GM10266 (cell line): ENCODE measurements around the gene ERN1.

Experiments used
- DNase-seq: peaks from one replicate; pipeline ENCODE4 v3.0.0; 2012; ENCODE audit errors: extremely low spot score
- TF ChIP-seq, protein P1 (sequence below): IDR thresholded peaks from 2 replicates; pipeline ENCODE4 v1.5.1; 2012; ENCODE audit warnings: mild to moderate bottlenecking, low read depth; ENCODE audit not compliant: control insufficient read depth, insufficient read depth; ENCODE audit errors: missing control alignments

The ERN1 gene

DNA sequence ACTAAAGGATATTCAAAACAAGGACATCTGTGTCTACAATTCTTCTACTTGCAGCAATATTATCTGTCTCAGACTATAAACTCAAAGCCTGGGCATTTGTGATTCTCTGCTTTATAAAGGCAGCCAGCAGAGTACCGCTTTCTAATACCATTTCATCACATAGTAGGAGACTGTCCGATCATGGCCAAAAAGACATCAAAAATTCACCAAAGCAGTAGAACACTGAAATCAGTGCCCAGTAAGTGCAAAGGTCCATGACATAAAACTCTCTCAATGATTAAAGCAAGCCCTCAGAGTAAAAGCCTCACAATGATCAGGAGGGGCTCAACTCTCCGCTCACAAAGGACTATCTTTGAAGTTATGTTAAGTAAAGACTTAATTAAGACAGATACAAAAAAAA lies 23.0 kb downstream of the ERN1 start:
- no peak for DNase-seq
- TF ChIP-seq, protein P1, sequence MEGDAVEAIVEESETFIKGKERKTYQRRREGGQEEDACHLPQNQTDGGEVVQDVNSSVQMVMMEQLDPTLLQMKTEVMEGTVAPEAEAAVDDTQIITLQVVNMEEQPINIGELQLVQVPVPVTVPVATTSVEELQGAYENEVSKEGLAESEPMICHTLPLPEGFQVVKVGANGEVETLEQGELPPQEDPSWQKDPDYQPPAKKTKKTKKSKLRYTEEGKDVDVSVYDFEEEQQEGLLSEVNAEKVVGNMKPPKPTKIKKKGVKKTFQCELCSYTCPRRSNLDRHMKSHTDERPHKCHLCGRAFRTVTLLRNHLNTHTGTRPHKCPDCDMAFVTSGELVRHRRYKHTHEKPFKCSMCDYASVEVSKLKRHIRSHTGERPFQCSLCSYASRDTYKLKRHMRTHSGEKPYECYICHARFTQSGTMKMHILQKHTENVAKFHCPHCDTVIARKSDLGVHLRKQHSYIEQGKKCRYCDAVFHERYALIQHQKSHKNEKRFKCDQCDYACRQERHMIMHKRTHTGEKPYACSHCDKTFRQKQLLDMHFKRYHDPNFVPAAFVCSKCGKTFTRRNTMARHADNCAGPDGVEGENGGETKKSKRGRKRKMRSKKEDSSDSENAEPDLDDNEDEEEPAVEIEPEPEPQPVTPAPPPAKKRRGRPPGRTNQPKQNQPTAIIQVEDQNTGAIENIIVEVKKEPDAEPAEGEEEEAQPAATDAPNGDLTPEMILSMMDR = no peak

DNA sequence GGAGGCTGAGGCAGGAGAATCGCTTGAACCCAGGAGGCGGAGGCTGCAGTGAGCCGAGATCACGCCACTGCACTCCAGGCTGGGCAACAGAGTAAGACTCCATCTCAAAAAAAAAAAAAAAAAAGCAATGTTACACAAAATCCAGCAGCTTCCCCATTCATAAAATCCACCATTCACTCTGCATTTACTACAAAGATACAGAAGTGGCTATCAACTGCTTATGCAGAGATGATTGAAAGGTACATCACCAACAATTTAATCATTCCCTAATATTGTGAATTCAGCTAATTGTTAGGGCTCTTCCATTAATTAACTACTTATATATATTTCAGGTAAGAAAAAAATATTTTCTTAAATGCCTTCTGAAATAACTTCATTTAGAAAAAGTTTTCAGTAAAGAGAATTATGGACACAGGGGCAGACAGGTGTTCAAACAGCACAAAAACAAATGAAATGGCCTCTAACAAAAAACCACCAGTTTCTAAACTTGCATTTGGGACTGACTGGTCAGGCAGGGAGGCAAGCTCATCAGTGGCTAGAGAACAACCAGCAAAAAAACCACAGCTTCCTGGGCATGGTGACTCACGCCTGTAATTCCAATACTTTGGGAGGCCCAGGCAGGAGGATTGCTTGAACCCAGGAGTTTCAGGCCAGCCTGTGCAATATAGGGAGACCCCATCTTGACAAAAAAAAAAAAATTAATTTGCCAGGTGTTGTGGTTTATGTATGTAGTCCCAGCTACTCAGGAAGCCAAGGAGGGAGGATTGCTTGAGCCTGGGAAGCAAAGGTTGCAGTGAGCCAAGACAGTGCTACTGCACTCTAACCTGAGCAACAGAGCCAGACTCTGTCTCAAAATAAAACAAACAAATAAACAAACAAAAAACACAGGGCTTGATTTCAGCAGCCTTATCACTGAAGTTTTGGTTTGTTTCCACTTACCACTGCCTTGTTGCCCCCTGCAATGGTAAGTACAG lies 26.3 kb downstream of the ERN1 start:
- no peak for DNase-seq
- TF ChIP-seq, protein P1 = no peak

DNA sequence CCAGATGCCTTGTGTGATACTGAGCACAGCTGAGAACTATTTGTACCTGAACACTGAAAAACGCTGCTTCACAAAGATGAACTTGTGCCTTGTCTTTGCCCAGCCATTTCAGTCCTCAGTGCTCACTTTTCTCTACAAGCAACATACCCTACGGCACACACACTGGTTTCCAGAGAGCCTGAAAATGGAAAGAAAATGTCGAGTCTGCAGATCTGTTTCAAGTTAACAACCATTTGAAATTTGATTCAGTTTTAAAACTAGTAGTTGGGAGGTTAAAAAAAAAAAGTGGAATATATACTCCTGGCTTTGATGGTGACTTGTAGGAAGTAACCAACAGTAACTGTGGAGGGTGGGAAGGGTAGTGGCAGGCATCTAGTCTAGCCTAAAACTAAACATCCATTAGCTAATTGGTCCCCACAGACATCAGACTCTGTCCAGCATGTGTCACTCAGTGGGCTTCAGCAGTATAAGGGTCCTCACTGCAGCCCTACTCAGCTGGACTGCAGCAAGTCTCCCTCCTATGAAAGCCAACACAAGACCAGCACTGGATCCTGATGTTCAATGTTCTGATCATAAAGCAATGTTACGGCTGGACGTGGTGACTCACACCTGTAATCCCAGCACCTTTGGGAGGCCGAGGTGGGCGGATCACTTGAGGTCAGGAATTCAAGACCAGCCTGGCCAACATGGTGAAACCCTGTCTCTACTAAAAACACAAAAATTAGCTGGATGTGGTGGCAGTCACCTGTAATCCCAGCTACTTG lies 27.1 kb downstream of the ERN1 start:
- TF ChIP-seq, protein P1 = no peak
- no peak for DNase-seq

DNA sequence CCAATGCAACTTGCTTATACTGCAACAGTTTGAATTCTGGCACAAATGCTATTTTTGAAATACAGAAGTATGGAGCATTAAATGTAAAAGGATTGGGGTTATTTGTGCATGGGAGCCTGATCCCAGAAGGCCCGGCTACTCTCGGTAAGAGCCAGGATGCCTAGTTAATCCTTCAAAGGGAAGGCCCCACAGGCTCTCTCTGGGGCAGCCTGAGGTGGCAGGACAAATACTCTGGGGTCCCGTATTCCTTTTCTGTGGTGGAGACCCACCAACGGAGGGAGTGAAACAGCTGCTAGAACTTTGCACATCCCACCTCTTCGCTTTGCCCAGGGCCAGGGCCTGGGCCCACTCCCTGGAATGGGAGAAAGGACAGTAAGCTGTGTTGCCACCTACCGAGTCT lies 30.4 kb downstream of the ERN1 start:
- DNase-seq = no peak
- TF ChIP-seq, protein P1 = no peak

DNA sequence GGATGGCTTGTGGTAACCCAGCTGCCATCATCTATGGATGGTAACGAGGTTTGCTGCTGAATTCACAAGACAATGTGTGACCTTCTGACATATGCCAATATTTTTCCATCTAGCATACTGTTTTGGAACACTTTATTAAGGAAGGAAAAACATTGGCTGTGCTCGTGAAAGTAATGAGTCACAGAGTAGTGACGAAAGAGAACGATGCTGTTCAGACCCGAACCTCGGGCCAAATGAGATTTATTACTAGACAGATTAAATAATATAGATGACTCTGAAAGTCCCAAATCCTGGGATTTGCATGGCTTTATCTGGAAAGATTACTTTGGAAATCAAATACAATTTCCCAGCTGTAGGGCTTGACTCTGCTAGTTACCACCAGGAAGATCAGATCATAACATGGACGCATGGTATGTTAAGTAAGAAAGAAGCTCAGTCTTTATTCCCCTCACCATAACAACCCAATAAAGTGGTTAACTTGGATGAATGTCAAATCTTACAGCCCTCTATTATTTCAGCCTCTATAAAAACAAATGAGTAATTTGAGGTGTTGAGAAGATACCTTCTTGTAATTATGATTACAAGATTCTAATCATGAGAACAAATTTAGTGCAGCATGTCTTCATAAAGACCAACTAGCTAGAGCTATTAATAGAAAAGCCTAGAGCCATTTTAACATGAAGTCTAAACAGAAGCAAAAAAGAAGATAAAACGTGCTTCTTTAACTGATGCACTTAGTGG lies 32.6 kb downstream of the ERN1 start:
- no peak for DNase-seq
- TF ChIP-seq, protein P1 = no peak

DNA sequence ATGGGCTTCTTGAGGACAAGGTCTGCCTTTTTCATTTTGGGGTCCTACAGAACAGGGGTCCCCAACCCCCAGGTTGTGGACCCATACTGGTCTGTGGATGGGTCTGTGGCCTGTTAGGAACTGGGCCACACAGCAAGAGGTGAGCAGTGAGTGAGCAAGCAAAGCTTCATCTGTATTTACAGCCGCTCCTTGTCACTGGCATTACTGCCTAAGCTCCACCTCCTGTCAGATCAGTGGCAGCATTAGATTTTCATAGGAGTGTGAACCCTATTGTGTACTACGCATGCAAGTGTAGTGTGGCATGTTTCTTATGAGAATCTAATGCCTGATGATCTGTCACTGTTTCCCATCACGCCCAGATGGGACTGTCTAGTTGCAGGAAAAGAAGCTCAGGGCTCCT lies 33.9 kb downstream of the ERN1 start:
- TF ChIP-seq, protein P1 = no peak

More for the DNA sequence above, 33.9 kb downstream of the ERN1 start:
- no peak for DNase-seq
